HepG2 (cell line): Measurements from ENCODE around the gene ATP5F1E. TPM values are rescaled to one million over a fixed set of nuclear protein-coding genes. Genes with fewer than 3 reads are reported as not detected.

Experiments used
- CEBPB ChIP-seq: IDR thresholded peaks from 2 replicates; pipeline ENCODE4 v1.6.1; 2011; ENCODE audit warnings: low read depth, low read length, improper control_type of control experiment, borderline replicate concordance
- GMEB2 ChIP-seq: IDR thresholded peaks from 2 replicates; pipeline ENCODE4 v1.6.1; 2016; ENCODE audit warnings: missing biosample characterization, missing genetic modification reagents, low read depth
- HMGA1 ChIP-seq: sonication (generic); formaldehyde crosslinking; conservative IDR thresholded peaks from 2 replicates; pipeline ENCODE4 v1.4.0; 2020; ENCODE audit warnings: missing genetic modification reagents
- HMGXB3 ChIP-seq: sonication (generic); formaldehyde crosslinking; IDR thresholded peaks from 2 replicates; pipeline ENCODE4 v1.4.0; 2020; ENCODE audit warnings: missing genetic modification reagents, borderline replicate concordance
- KLF9 ChIP-seq: IDR thresholded peaks from 2 replicates; pipeline ENCODE4 v1.6.1; 2016; ENCODE audit warnings: low read depth
- MED8 ChIP-seq: sonication (generic); formaldehyde crosslinking; IDR thresholded peaks from 2 replicates; pipeline ENCODE4 v1.8.1; 2023; ENCODE audit warnings: mild to moderate bottlenecking, missing genetic modification reagents; ENCODE audit not compliant: insufficient replicate concordance
- MEIS1 ChIP-seq: sonication (generic); formaldehyde crosslinking; IDR thresholded peaks from 2 replicates; pipeline ENCODE4 v1.9.0; 2021; ENCODE audit warnings: mild to moderate bottlenecking, missing genetic modification reagents, moderate library complexity, borderline replicate concordance
- REL ChIP-seq: sonication (generic); formaldehyde crosslinking; conservative IDR thresholded peaks from 2 replicates; pipeline ENCODE4 v1.8.0; 2022; ENCODE audit warnings: mild to moderate bottlenecking, missing genetic modification reagents, moderate library complexity
- RXRB ChIP-seq: IDR thresholded peaks from 2 replicates; pipeline ENCODE4 v1.6.1; 2016; ENCODE audit warnings: borderline replicate concordance, missing genetic modification reagents, missing compliant biosample characterization
- THRA ChIP-seq: sonication (generic); formaldehyde crosslinking; IDR thresholded peaks from 2 replicates; pipeline ENCODE4 v1.4.0; 2020; ENCODE audit warnings: missing genetic modification reagents, borderline replicate concordance
- ZBTB7B ChIP-seq: sonication (generic); formaldehyde crosslinking; IDR thresholded peaks from 2 replicates; pipeline ENCODE4 v1.4.0; 2020; ENCODE audit warnings: missing genetic modification reagents
- ZNF232 ChIP-seq: sonication (generic); formaldehyde crosslinking; IDR thresholded peaks from 2 replicates; pipeline ENCODE4 v1.4.0; 2020; ENCODE audit warnings: missing genetic modification reagents, borderline replicate concordance
- ZNF260 ChIP-seq: sonication (generic); formaldehyde crosslinking; IDR thresholded peaks from 2 replicates; pipeline ENCODE4 v1.4.0; 2020; ENCODE audit warnings: missing genetic modification reagents, low read depth, mild to moderate bottlenecking, borderline replicate concordance
- ZNF468 ChIP-seq: sonication (generic); formaldehyde crosslinking; IDR thresholded peaks from 2 replicates; pipeline ENCODE4 v1.8.0; 2022; ENCODE audit warnings: mild to moderate bottlenecking, moderate library complexity, missing genetic modification reagents
- ZNF609 ChIP-seq: sonication (generic); formaldehyde crosslinking; IDR thresholded peaks from 2 replicates; pipeline ENCODE4 v1.4.0; 2020; ENCODE audit warnings: mild to moderate bottlenecking, missing genetic modification reagents, borderline replicate concordance
- ZNF713 ChIP-seq: sonication (generic); formaldehyde crosslinking; IDR thresholded peaks from 2 replicates; pipeline ENCODE4 v1.4.0; 2020; ENCODE audit warnings: mild to moderate bottlenecking, missing genetic modification reagents
- ZNF780A ChIP-seq: sonication (generic); formaldehyde crosslinking; IDR thresholded peaks from 2 replicates; pipeline ENCODE4 v1.8.0; 2022; ENCODE audit warnings: mild to moderate bottlenecking, missing genetic modification reagents, moderate library complexity
- polyA plus RNA-seq, 8 experiments: library from polyadenylated mRNA; depleted of rRNA in 3 of 8; stranded (reverse) in 7 of 8; unstranded in 1 of 8; fragments of >200 nt; fragmentation: Illumina TruSeq in 4 of 8; extraction: Trizol in 4 of 8; gene quantifications; 2 replicates each; pipeline versions ENCODE4 v1.2.1 to v1.2.3, GENCODE V29; 2011 to 2016; ENCODE audit warnings: low read depth in 4 of 8, missing spikeins in 1 of 8, mixed read lengths in 1 of 8; ENCODE audit not compliant: insufficient read depth in 1 of 8
- total RNA-seq, 5 experiments: library from RNA; depleted of rRNA; stranded (reverse); fragments of >200 nt; fragmentation: Illumina TruSeq; extraction: Trizol; gene quantifications; 2 replicates each; pipeline ENCODE4 v1.2.3, GENCODE V29; 2016; ENCODE audit warnings: low read depth in 1 of 5

The ATP5F1E gene
- total and polyA plus RNA-seq, 2 of the 13 experiments (the other 11 are each of a cell fraction or from before 2014, with no cell fraction given) = 121 to 134 TPM

- peak; percentile 64; the same call in 1 of the 2 replicates for TF ChIP-seq ZNF609 (CRISPR knock-in tag)
- TF ChIP-seq CEBPB = peak; percentile 22; the same call in 1 of the 2 replicates
- TF ChIP-seq GMEB2 = no peak
- TF ChIP-seq REL (CRISPR knock-in tag) = 0 out of 2 replicates have a peak, but pooled peaks have one; percentile 18
- TF ChIP-seq ZNF468 (CRISPR knock-in tag) = no peak
- no peak for TF ChIP-seq ZNF232
- TF ChIP-seq ZNF780A = no peak
- no peak for TF ChIP-seq KLF9
- no peak for TF ChIP-seq MED8
- TF ChIP-seq MEIS1 = peak; percentile 20; the same call in 1 of the 2 replicates
- no peak for TF ChIP-seq HMGA1 (CRISPR knock-in tag)
- TF ChIP-seq THRA (CRISPR knock-in tag) = no peak
- no peak for TF ChIP-seq ZBTB7B
- TF ChIP-seq ZNF260 (CRISPR knock-in tag) = no peak
- TF ChIP-seq RXRB = no peak
- no peak for TF ChIP-seq HMGXB3 (CRISPR knock-in tag)
- no peak for TF ChIP-seq ZNF713 (CRISPR knock-in tag)
Observed at GRCh38 chr20:59010321-59010994, 21.7 kb downstream of the ATP5F1E start (continued).
